Ishikawa (cell line): ENCODE results near the gene CLBA1.

Experiments used
- CEBPB ChIP-seq: IDR thresholded peaks from 2 replicates; pipeline ENCODE4 v1.6.1; 2012
- CREB1 ChIP-seq: IDR thresholded peaks from 2 replicates; pipeline ENCODE4 v1.6.1; 2012; ENCODE audit warnings: low read depth
- EP300 ChIP-seq: IDR thresholded peaks from 2 replicates; pipeline ENCODE4 v1.6.1; 2012; ENCODE audit warnings: borderline replicate concordance
- FOXM1 ChIP-seq: IDR thresholded peaks from 2 replicates; pipeline ENCODE4 v1.6.1; 2012; ENCODE audit warnings: low read depth, borderline replicate concordance
- MAX ChIP-seq: IDR thresholded peaks from 2 replicates; pipeline ENCODE4 v1.6.1; 2012
- TAF1 ChIP-seq: IDR thresholded peaks from 2 replicates; pipeline ENCODE4 v1.6.1; 2012; ENCODE audit warnings: low read depth, mild to moderate bottlenecking
- YY1 ChIP-seq: IDR thresholded peaks from 2 replicates; pipeline ENCODE4 v1.6.1; 2012; ENCODE audit warnings: low read depth
- ZBTB7A ChIP-seq: IDR thresholded peaks from 2 replicates; pipeline ENCODE4 v1.6.1; 2012; ENCODE audit warnings: low read depth

GRCh38 chr14:104977681-104978653 lies 7.6 kb upstream of the CLBA1 start, which contains the start of gene AHNAK2:
- TF ChIP-seq EP300 (no peak), TAF1 (peak; percentile 83; the same call in 1 of the 2 replicates), CEBPB (no peak), YY1 (no peak), FOXM1 (no peak), MAX (peak; percentile 8), CREB1 (no peak), ZBTB7A (no peak)
